ENCODE results near the gene PLXND1.

Gene PLXND1

DNA sequence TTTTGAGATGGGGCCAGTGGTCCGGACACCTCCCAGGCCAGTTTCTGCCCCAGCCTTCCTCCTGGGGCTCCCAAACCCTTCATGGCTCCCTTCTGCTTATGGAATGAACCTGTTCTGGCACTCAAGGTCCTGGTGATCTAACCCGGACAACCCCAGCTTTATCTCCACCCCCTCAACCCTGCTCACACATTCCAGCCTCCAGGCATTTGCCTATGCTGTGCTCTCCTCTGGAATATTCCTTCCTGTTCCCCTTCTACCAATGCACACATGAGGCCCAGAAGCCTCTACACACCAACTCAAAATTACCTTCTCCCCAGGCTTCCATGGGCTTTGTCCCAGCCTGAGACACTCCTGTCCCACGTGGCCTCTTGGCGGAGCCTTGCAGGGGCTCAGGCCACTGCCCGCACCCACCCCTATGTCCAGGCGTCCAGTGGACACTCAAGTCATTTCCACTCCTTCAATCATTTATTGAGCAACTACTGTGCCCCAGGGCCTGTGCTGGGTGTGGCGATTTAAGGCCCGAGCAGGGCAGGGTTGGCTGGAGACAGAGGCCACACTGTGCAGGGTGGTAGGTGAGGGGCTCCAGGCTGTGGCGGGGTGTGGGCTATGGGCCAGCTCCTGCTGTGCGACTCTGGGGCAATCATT lies 18.8 kb downstream of the PLXND1 start:
- ChIA-PET CTCF (interaction anchor here (0.9 to 1.5 kb wide), 2 partner anchors 40 to 238 kb away, joined by 3 to 4 read pairs; no protein-coding TSS in a partner anchor), POLR2A (no interaction called here)
- DNase-seq (ENCODE audit: low read depth, low spot score), result no peak
- TF ChIP-seq CTCF (IDR thresholded peaks at IDR 0.05; ENCODE audit: insufficient read depth, low read length, missing control alignments), result no peak
- H3K4me3 ChIP-seq (ENCODE audit: low read depth, low read length), result no peak overlapping the region

- DNase-seq (ENCODE audit: low read depth, low spot score), result no peak
- CTCF ChIA-PET, result interaction anchor here (0.9 to 1.5 kb wide), 2 partner anchors 41 to 238 kb away, joined by 3 to 4 read pairs; no protein-coding TSS in a partner anchor
- POLR2A ChIA-PET, result interaction anchor here (0.8 to 1.0 kb wide), 2 partner anchors 9 to 147 kb away, joined by 3 to 4 read pairs; partner anchors contain the start of genes IFT122 and MBD4
- no peak overlapping the region for H3K4me3 ChIP-seq (ENCODE audit: low read depth, low read length)
- no peak for TF ChIP-seq CTCF (IDR thresholded peaks at IDR 0.05; ENCODE audit: insufficient read depth, low read length, missing control alignments)
Observed at GRCh38 chr3:129586746-129587430, 19.6 kb downstream of the PLXND1 start.

- H3K4me3 ChIP-seq (ENCODE audit: low read depth, low read length), result no peak overlapping the region
- POLR2A ChIA-PET, result interaction anchor here (0.8 to 1.0 kb wide), 2 partner anchors 10 to 146 kb away, joined by 3 to 4 read pairs; partner anchors contain the start of genes IFT122 and MBD4
- CTCF ChIA-PET, result interaction anchor here (1.5 kb wide), 1 partner anchor 239 kb away, joined by 4 read pairs; no protein-coding TSS in a partner anchor
- DNase-seq (ENCODE audit: low read depth, low spot score), result no peak
- no peak for TF ChIP-seq CTCF (IDR thresholded peaks at IDR 0.05; ENCODE audit: insufficient read depth, low read length, missing control alignments)
Observed at GRCh38 chr3:129585949-129586657, 20.4 kb downstream of the PLXND1 start.

DNA sequence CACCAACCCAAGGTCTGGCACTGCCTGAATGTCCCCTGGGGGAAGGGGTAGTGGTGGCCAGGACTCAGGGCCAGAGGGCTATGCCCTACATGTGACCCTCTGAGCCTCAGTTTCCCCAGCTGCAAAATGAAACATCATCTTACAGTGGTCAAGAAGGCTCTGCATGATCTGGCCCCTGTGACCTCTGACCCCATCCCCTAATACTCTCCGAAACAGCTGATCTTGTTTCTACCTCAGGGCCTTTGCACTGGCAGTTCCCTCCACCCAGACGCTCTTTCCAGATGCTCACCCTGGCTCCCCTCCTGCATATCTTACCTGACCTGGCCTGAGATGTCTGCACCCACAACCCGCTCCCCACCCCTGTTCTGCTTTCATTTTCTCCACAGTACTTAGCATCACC lies 21.8 kb downstream of the PLXND1 start:
- no peak for TF ChIP-seq CTCF (IDR thresholded peaks at IDR 0.05; ENCODE audit: insufficient read depth, low read length, missing control alignments)
- CTCF ChIA-PET, result no interaction called here
- H3K4me3 ChIP-seq (ENCODE audit: low read depth, low read length), result no peak overlapping the region
- POLR2A ChIA-PET, result no interaction called here
- DNase-seq (ENCODE audit: low read depth, low spot score), result no peak

DNA sequence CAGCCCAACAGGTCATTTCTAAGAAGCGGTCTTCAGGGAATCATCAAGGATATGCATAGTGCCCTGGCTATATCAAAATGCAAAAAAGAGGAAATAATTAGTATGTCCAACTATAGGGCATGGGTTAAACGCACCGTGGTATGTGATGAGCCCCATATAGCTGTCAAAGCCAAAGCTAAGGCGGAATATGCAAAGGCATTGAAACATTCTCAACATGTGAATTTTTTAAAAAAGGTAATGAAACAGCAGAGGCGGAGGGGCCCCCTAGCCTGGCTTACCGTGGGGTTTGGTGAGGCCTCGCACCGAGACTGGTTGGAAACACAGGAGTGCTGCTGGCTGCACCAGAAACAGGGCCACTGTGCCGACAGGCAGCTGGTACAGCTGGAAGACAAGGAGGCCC lies 23.2 kb downstream of the PLXND1 start:
- POLR2A ChIA-PET, result no interaction called here
- no peak overlapping the region for H3K4me3 ChIP-seq (ENCODE audit: low read depth, low read length)
- no peak for DNase-seq (ENCODE audit: low read depth, low spot score)
- TF ChIP-seq CTCF (IDR thresholded peaks at IDR 0.05; ENCODE audit: insufficient read depth, low read length, missing control alignments), result no peak
- CTCF ChIA-PET, result no interaction called here

GRCh38 chr3:129582799-129583198 lies 23.7 kb downstream of the PLXND1 start:
- H3K4me3 ChIP-seq (ENCODE audit: low read depth, low read length), result no peak overlapping the region
- TF ChIP-seq CTCF (IDR thresholded peaks at IDR 0.05; ENCODE audit: insufficient read depth, low read length, missing control alignments), result no peak
- ChIA-PET CTCF (interaction anchor here (1.5 kb wide), 1 partner anchor 23 kb away, joined by 3 read pairs; no protein-coding TSS in a partner anchor), POLR2A (no interaction called here)
- DNase-seq (ENCODE audit: low read depth, low spot score), result no peak

All from AG04449 (cell line).